Cardiac muscle cell (in vitro differentiated cells and primary cell): Measurements from ENCODE around the gene HIF1AN. TPM values are rescaled to one million over a fixed set of nuclear protein-coding genes. Genes with fewer than 3 reads are reported as not detected.

Experiments
- DNase-seq, 2 donors: peaks; one replicate each; pipeline versions ENCODE4 v3.0.0 to v3.0.0-alpha.2; 2010 to 2017; ENCODE audit warnings: low read depth in 1 of 2, low spot score in 1 of 2
- H3K27ac ChIP-seq: fragments of 200-600 bp; sonication (generic); 2 replicates; pipeline ENCODE4 v1.5.1; 2016
- H3K27me3 ChIP-seq: fragments of 200-600 bp; sonication (generic); 2 replicates; pipeline ENCODE4 v1.6.0; 2016; ENCODE audit warnings: control low read depth
- H3K36me3 ChIP-seq: fragments of 200-600 bp; sonication (generic); 2 replicates; pipeline ENCODE4 v1.5.1; 2016; ENCODE audit warnings: control low read depth
- H3K4me1 ChIP-seq: fragments of 200-600 bp; sonication (generic); 2 replicates; pipeline ENCODE4 v1.8.1; 2017; ENCODE audit warnings: low read depth, mild to moderate bottlenecking, mixed run types
- H3K4me3 ChIP-seq: fragments of 200-600 bp; sonication (generic); 2 replicates; pipeline ENCODE4 v1.5.1; 2016; ENCODE audit warnings: mild to moderate bottlenecking
- H3K9me3 ChIP-seq: fragments of 200-600 bp; sonication (generic); 2 replicates; pipeline ENCODE4 v1.5.1; 2017; ENCODE audit warnings: low read depth, mild to moderate bottlenecking, control low read depth
- CTCF ChIP-seq: IDR thresholded peaks from 2 replicates; pipeline ENCODE4 v1.5.1; 2012; ENCODE audit warnings: low read depth, mild to moderate bottlenecking, low read length
- polyA plus RNA-seq: library from polyadenylated mRNA; unstranded; fragments of >200 nt; fragmentation: Nextera tagmentation; extraction: Ambion mirVana; gene quantifications from 2 replicates; pipeline ENCODE4 v1.2.1, GENCODE V29; 2016
- total RNA-seq: library from RNA; depleted of rRNA; stranded (reverse); fragments of >200 nt; gene quantifications from 2 replicates; pipeline ENCODE4 v1.2.3, GENCODE V29; 2016

Gene HIF1AN
- total and polyA plus RNA-seq, 2 experiments from 2014 or later: 20.3 to 40.2 TPM

- Histone ChIP-seq H3K27ac (no peak overlapping the region), H3K36me3 (peaks cover 7% of the 10 kb centered on the region), H3K27me3 (no peaks in the 10 kb centered on the region)
These were observed 25.0 kb upstream of the HIF1AN start for GRCh38 chr10:100510533-100511308.

GRCh38 chr10:100515612-100516011 is 20.1 kb upstream of the HIF1AN start:
- peaks cover 9% of the 10 kb centered on the region for H3K4me1 ChIP-seq
- no peak overlapping the region for H3K4me3 ChIP-seq
- H3K36me3 ChIP-seq: no peaks in the 10 kb centered on the region
- DNase-seq: no peak
- no peak overlapping the region for H3K27ac ChIP-seq
- H3K27me3 ChIP-seq: peaks cover 8% of the 10 kb centered on the region
- no peak for TF ChIP-seq CTCF
- H3K9me3 ChIP-seq: no peaks in the 10 kb centered on the region

More at GRCh38 chr10:100510533-100511308, 25.0 kb upstream of the HIF1AN start:
- TF ChIP-seq CTCF: no peak
- no peak for DNase-seq
- Histone ChIP-seq H3K4me3 (no peak overlapping the region), H3K9me3 (no peaks in the 10 kb centered on the region), H3K4me1 (peaks cover 9% of the 10 kb centered on the region)

- no peak overlapping the region for H3K4me3 ChIP-seq
- peak; percentile 19 for TF ChIP-seq CTCF
- H3K27me3 ChIP-seq: peaks cover 11% of the 10 kb centered on the region
- H3K36me3 ChIP-seq: no peaks in the 10 kb centered on the region
- no peak overlapping the region for H3K27ac ChIP-seq
- DNase-seq: peak in 1 of 2 donors; percentile 17
- peaks cover 9% of the 10 kb centered on the region for H3K4me1 ChIP-seq
- no peaks in the 10 kb centered on the region for H3K9me3 ChIP-seq
These were observed 18.9 kb upstream of the HIF1AN start for GRCh38 chr10:100516847-100517246.

GRCh38 chr10:100518761-100519241 is 16.9 kb upstream of the HIF1AN start:
- TF ChIP-seq CTCF: peak; percentile 63

GRCh38 chr10:100519311-100520051 is 16.3 kb upstream of the HIF1AN start, which contains the start of gene SEC31B:
TSS of gene SEC31B (minus strand) at chr10:100519861. CDS start at chr10:100516952, 2,909 bp downstream.
- peaks cover 11% of the 10 kb centered on the region for H3K27me3 ChIP-seq
- H3K36me3 ChIP-seq: peaks cover 6% of the 10 kb centered on the region
- no peaks in the 10 kb centered on the region for H3K4me1 ChIP-seq
- no peaks in the 10 kb centered on the region for H3K9me3 ChIP-seq
- TF ChIP-seq CTCF: no peak
- peak in 1 of 2 donors; percentile 77 for DNase-seq
- no peak within 1 kb of the TSS for H3K27ac ChIP-seq
- peak within 1 kb of the TSS; percentile 28 for H3K4me3 ChIP-seq

More at GRCh38 chr10:100518761-100519241, 16.9 kb upstream of the HIF1AN start:
- DNase-seq: peak; percentile 72 to 84
- no peaks in the 10 kb centered on the region for H3K9me3 ChIP-seq
- H3K27me3 ChIP-seq: peaks cover 11% of the 10 kb centered on the region
- H3K27ac ChIP-seq: no peak overlapping the region
- peak overlapping the region; percentile 28 for H3K4me3 ChIP-seq
- no peaks in the 10 kb centered on the region for H3K4me1 ChIP-seq
- H3K36me3 ChIP-seq: peaks cover under 1% of the 10 kb centered on the region
